ENCODE data around the gene ELL2.

- no peak for TF ChIP-seq EP300 (IDR thresholded peaks at IDR 0.05)
- TF ChIP-seq CTCF (IDR thresholded peaks at IDR 0.05) = no peak
- no peak for TF ChIP-seq POLR2A (IDR thresholded peaks at IDR 0.05)
Observed at GRCh38 chr5:95853490-95853889, 108.2 kb downstream of the ELL2 start.
